DMS153 (cell line): Measurements from ENCODE around the gene RPS2.

ENCODE experiments used
- DNase-seq: peaks from one replicate; lab custom pipeline; 2025; lab: John Stamatoyannopoulos, UW

The RPS2 gene

DNA sequence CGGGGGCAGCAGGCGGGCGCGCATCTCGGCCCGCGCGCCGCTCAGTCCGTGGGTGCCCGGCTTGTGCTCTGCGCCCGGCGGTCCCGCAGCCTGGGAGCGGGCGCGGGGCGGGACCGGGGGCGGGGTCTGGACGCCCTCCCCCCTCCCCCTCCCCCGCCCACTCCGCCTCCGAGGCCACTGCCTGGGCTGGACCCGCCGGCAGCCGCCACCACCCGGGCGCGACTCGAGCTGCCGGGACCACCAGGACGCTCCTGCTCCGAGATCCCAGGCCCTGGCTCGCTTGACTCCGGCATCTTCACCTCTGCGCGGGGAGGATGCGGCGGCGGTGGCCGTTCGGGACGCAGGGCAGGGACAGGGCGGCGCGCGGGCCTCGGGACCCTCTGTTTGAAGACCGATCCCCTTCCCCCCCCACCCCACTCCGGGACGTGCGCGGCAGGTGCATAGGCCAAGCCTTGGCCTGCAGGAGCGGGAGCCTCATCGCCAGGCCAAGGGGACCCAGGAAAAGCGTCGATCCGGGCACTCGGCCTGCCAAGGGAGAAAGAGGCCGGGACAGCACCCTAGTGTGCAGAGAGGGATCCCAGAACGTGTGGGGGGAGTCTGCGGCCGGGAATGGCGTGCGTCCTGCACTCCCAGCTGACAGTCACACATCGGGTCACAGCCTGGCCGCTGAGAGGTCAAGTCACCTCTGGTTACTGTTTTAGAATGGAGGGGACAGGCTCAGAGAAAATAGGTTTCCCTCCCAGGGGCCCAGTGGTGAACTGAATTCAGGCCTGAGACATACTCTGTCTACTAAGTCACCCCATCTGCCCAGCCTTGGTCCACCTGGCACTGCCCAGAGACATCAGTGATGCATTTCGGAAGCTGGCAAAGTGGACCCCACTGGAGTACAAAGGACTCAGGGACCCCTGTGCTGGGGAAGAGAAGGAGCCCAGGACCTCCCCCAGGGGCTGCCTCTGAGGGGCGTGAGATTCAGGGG, 46.0 kb downstream of the RPS2 start, which contains the start of gene HS3ST6:
Gene HS3ST6, minus strand, starts transcription at position 65 of the 976 bp plus-strand sequence. CDS start 92 bp downstream, outside the sequence.
- no peak for DNase-seq

DNA sequence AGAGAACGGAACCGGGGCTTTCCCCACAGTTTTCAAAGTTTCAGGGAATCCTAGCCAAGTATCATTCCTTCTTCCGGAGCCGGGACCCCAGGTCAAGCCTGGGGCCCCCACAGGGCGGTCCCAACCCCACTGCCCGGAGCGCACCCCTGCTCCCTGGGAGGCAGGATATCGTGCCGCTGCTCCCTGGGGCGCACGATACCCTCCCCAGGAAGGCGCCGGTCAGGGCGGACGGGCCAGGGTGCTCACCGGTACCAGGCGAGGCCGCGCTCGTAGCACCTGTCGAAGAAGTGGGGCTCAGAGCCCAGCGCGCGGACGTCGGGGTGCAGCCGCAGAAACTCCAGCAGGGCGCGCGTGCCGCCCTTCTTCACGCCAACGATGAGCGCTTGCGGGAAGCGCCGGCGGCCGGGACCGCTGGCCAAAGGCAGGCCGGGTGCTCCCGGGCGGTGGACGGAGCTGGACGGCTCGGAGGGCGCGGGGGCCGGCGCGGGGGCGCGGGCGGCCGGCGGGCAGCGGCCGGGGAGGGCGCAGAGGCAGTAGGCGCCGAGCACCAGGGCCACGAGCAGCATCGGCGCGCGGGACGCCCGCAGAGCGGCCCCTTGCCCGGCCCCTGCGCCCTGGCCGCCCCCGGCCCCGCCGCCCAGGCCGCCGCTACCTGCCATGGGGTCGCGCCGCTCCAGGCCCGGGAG, 46.8 kb downstream of the RPS2 start:
- DNase-seq: no peak

DNA sequence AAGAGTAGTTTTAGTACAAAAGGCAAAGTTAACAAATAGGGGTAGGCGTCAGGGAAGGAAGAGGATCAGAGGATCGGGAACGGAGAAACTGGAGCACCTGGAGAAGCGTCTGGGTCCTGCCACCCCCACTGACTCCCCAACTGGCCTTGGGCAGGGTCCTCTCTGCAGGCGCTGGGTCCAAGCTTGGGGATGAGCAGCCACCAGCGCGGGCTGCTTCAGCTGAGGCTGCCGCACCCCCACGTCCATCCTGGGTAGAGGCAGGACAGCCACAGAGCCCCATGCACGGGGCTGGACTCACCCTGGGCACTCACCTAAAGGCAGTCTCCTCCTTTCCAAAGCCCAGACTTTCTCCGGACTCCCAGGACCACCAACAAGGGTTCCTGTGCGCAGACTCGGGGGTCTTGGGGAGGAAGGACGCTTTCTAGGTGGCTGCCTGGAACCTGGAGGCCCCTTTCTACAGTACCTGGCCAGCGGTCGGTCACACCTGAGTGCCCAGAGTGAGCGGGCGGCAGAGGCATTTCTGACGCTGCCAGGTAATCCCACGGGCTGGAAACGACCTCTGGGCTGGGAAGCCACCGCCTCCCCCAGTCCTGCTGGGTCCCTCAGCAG, 47.5 kb downstream of the RPS2 start:
- no peak for DNase-seq

DNA sequence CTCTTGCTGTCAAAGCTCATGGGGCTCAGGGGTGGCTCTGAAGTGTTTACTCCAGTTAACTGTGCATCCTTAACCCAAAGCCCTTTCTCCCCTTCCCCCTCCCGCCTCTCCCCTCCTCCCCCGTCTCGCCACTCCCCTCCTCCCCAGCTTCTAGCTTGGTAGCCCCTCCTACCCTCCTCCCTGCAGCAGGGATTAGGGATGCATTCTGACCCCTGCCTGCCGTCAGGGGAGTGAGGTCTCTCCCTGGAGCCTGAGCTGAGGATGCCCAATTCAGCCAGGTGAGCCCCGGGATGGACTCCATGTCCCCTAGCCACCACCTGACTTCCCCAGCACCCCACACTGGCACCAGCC, 48.0 kb downstream of the RPS2 start:
- DNase-seq: no peak

DNA sequence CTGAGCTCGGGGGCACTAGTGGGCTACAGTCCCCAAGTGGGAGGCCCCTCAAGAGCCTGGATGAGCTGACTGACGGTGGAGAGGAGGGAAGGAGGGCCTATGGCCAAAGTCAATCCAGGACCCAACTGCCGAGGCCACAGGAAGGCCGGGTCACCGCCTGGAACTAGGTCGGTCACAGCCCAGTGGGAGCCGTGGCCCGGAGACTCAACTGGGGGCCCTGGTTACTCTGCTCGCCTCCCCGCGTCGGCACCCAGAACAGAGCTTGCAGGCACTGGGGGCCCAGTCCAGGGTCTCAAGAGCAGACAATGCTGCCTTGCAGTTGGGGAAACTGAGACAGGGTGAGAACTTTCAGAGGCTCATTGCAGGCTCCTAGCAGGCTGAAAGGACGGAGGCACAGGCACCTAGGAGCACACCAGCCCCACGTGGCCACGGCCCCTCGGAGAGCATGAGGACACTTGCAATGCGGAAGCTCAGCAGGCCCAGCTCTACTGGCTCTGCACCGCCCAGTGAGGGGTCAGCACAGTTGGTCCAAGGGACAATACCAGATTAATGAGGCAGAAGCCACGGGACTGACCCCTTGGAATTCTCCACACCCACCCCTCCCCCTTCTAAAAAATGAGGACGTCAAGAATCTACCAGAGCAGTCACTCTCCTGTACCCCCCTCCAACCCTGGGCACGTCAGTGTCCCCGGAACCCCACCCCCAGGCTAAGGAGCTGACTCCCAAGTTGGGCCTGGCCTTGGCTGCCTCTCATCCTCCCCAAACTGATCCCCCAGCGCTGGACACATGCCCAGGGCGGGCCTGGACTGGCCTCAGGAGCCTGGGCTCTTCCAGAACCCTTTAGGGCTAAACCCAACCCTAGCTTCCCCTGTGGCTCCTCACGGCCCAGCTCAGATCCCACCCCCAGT, 48.6 kb downstream of the RPS2 start:
- DNase-seq: no peak

DNA sequence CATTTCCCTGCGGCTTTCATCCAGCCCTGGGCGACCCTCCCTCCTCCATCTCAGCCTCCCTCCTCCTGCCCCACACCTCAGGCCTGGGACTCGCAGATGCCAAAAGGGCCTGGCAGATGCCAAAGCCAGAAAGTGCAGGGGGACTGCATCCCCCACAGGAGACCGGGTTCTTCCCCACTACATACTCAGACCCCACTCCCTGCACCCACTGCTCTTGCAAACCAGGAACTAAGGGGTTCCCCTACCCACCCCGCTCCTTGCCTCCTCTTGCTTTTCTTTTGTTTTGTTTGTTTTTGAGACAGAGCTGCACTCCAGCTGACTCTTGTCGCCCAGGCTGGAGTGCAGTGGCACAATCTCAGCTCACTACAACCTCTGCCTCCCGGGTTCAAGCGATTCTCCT, 49.6 kb downstream of the RPS2 start:
- no peak for DNase-seq

DNA sequence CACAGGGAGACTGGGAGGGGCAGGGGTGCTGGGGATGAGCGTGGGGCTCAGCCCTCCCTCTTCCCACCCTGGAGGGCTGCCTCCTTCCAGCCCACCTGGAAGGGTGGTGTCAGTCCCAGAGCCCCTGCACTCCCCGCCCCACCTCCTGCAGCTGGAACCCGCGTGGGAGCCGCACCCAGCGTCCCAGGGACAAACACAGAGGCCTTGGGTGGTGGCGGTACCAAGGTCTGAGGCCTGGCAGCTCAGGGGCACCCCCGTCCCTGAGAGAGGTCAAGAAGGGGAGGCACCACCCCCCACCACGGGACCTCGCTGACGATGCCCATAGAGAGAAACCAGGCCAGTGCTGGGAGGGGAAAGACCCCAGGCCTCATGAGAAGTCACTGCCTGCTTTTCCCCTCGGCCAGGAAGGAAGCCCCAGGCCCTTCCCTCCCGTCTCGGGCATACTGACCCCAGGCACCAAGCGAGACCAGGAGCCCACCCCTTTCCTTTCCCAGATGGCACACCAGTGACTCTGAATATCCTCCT, 50.5 kb downstream of the RPS2 start:
- no peak for DNase-seq

DNA sequence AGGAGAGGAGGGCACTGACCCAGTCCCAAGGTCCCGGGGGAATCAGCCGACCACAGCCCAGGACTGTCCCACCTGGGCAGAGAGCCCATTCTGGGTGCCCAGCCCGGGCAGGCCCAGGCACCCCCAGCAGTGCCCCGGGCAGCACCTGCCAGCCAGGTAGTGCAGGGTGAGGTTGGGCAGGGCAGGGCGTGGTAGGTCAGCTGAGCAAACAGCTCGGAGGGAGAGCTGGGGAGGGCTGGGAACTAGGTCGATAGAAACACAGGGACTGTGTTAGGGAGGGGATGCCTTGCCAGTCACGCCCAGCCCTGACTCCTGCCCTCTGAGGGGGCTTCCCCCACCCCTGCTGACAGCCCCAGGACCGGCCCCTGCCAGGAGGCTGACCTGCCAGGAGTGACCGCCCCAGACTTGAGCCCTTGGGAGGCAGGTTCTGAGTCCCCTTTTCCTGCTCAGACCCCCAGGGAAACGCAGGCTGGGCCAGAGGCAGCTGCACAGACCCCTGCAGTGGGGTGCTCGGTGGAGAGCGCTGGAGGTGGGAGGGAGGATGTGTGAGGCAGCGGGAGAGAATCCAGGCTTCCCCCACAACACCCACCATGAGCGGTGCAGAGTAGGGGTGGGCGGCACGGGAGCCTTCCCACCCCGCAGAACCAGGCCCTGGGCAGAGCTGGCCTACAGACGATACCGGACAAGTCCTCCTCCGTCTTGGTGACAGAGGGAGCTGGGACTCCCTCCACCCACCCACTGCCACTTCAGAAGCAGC, 51.1 kb downstream of the RPS2 start:
- DNase-seq: peak; percentile 83

DNA sequence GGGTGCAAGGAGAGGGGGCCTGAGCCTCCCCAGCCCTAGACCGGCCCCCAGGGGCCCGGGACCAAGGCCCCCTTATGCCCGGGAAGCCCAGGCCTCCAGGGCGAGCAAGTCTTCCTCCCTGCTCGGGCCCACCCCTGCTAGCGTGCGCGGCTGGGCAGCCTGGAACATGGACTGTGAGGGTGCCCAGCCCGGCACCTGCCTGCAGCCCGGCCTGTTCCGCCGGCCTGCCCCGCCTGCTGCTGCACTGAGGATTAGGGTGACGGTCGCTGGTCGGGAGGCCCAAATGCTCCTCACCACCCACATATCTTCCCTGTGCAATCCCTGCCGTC, 52.4 kb downstream of the RPS2 start:
- no peak for DNase-seq
